HUES48 (cell line): ENCODE data around the gene CNOT2.

Source experiments
- H3K27ac ChIP-seq: one replicate; pipeline ENCODE4 v1.7.0; 2013; ENCODE audit warnings: low read depth, low read length, inconsistent platforms
- H3K27me3 ChIP-seq: 2 replicates; pipeline ENCODE4 v1.6.1; 2013; ENCODE audit warnings: mild to moderate bottlenecking, low read length; ENCODE audit not compliant: control insufficient read depth, insufficient read depth
- H3K36me3 ChIP-seq: 2 replicates; pipeline ENCODE4 v1.6.1; 2013; ENCODE audit warnings: low read length; ENCODE audit not compliant: control insufficient read depth, insufficient read depth
- H3K4me1 ChIP-seq: 2 replicates; pipeline ENCODE4 v1.6.1; 2013; ENCODE audit warnings: mild to moderate bottlenecking, low read length; ENCODE audit not compliant: control insufficient read depth, insufficient read depth
- H3K4me3 ChIP-seq: 2 replicates; pipeline ENCODE4 v1.5.1; 2013; ENCODE audit warnings: mild to moderate bottlenecking, low read depth, low read length
- H3K9ac ChIP-seq: 2 replicates; pipeline ENCODE4 v1.6.1; 2013; ENCODE audit warnings: mild to moderate bottlenecking, low read depth, low read length, moderate library complexity
- H3K9me3 ChIP-seq: 2 replicates; pipeline ENCODE4 v1.6.1; 2013; ENCODE audit warnings: low read length; ENCODE audit not compliant: control insufficient read depth, insufficient read depth

The CNOT2 gene

GRCh38 chr12:70338531-70338930 lies 95.3 kb downstream of the CNOT2 start:
- H3K4me1 ChIP-seq, result peaks cover 16% of the 10 kb centered on the region
- peaks cover 84% of the 10 kb centered on the region for H3K36me3 ChIP-seq
- H3K4me3 ChIP-seq, result no peak overlapping the region
- H3K27me3 ChIP-seq, result no peaks in the 10 kb centered on the region
- H3K27ac ChIP-seq, result no peak overlapping the region
- H3K9me3 ChIP-seq, result no peaks in the 10 kb centered on the region
- no peak overlapping the region for H3K9ac ChIP-seq

GRCh38 chr12:70351076-70351475 lies 107.8 kb downstream of the CNOT2 start:
- H3K9ac ChIP-seq, result no peak overlapping the region
- H3K27ac ChIP-seq, result no peak overlapping the region
- H3K9me3 ChIP-seq, result no peaks in the 10 kb centered on the region
- H3K36me3 ChIP-seq, result peaks cover 46% of the 10 kb centered on the region
- no peaks in the 10 kb centered on the region for H3K27me3 ChIP-seq
- H3K4me1 ChIP-seq, result no peaks in the 10 kb centered on the region
- H3K4me3 ChIP-seq, result no peak overlapping the region

GRCh38 chr12:70353780-70354660 lies 110.8 kb downstream of the CNOT2 start:
- Histone ChIP-seq H3K27ac (no peak overlapping the region), H3K9me3 (no peaks in the 10 kb centered on the region), H3K4me3 (no peak overlapping the region), H3K9ac (no peak overlapping the region), H3K27me3 (no peaks in the 10 kb centered on the region), H3K36me3 (peaks cover 27% of the 10 kb centered on the region), H3K4me1 (no peaks in the 10 kb centered on the region)

- H3K27me3 ChIP-seq, result no peaks in the 10 kb centered on the region
- 0 out of 2 replicates have a peak, but pooled peaks cover 1% of the 10 kb centered on the region for H3K4me1 ChIP-seq
Measured at GRCh38 chr12:70354787-70355186, 111.6 kb downstream of the CNOT2 start.

GRCh38 chr12:70355972-70356371 lies 112.7 kb downstream of the CNOT2 start:
- H3K9me3 ChIP-seq, result no peaks in the 10 kb centered on the region
- H3K4me3 ChIP-seq, result no peak overlapping the region
- H3K27me3 ChIP-seq, result no peaks in the 10 kb centered on the region
- no peak overlapping the region for H3K9ac ChIP-seq
- H3K27ac ChIP-seq, result no peak overlapping the region
- peaks cover 27% of the 10 kb centered on the region for H3K36me3 ChIP-seq
- peaks cover 13% of the 10 kb centered on the region for H3K4me1 ChIP-seq

More at GRCh38 chr12:70354787-70355186, 111.6 kb downstream of the CNOT2 start:
- peaks cover 27% of the 10 kb centered on the region for H3K36me3 ChIP-seq
- H3K27ac ChIP-seq, result no peak overlapping the region
- no peak overlapping the region for H3K4me3 ChIP-seq
- no peak overlapping the region for H3K9ac ChIP-seq
- H3K9me3 ChIP-seq, result no peaks in the 10 kb centered on the region

- H3K27me3 ChIP-seq, result peaks cover 9% of the 10 kb centered on the region
- no peak overlapping the region for H3K4me3 ChIP-seq
- no peaks in the 10 kb centered on the region for H3K9me3 ChIP-seq
- H3K9ac ChIP-seq, result no peak overlapping the region
- H3K27ac ChIP-seq, result no peak overlapping the region
- H3K36me3 ChIP-seq, result peaks cover 5% of the 10 kb centered on the region
- peaks cover 18% of the 10 kb centered on the region for H3K4me1 ChIP-seq
Measured at GRCh38 chr12:70359458-70360197, 116.4 kb downstream of the CNOT2 start.

- no peaks in the 10 kb centered on the region for H3K9me3 ChIP-seq
Measured at GRCh38 chr12:70360218-70360617, 117.0 kb downstream of the CNOT2 start.

GRCh38 chr12:70364695-70365397 lies 121.6 kb downstream of the CNOT2 start:
- peak overlapping the region; percentile 78 for H3K4me3 ChIP-seq
- peaks cover 27% of the 10 kb centered on the region for H3K27me3 ChIP-seq
- no peak overlapping the region for H3K27ac ChIP-seq
- peaks cover 27% of the 10 kb centered on the region for H3K4me1 ChIP-seq
- H3K9ac ChIP-seq, result no peak overlapping the region
- H3K9me3 ChIP-seq, result no peaks in the 10 kb centered on the region
- no peaks in the 10 kb centered on the region for H3K36me3 ChIP-seq

More at GRCh38 chr12:70360218-70360617, 117.0 kb downstream of the CNOT2 start:
- H3K36me3 ChIP-seq, result no peaks in the 10 kb centered on the region
- H3K27me3 ChIP-seq, result peaks cover 15% of the 10 kb centered on the region
- H3K9ac ChIP-seq, result no peak overlapping the region
- H3K27ac ChIP-seq, result peak overlapping the region; percentile 49
- peaks cover 22% of the 10 kb centered on the region for H3K4me1 ChIP-seq
- peak overlapping the region; percentile 8; the same call in 1 of the 2 replicates for H3K4me3 ChIP-seq

GRCh38 chr12:70365398-70365647 lies 122.1 kb downstream of the CNOT2 start:
- Histone ChIP-seq H3K27ac (no peak overlapping the region), H3K27me3 (peaks cover 27% of the 10 kb centered on the region), H3K4me1 (peaks cover 23% of the 10 kb centered on the region), H3K9ac (no peak overlapping the region; the same call in 1 of the 2 replicates), H3K4me3 (peak overlapping the region; percentile 78), H3K9me3 (no peaks in the 10 kb centered on the region), H3K36me3 (no peaks in the 10 kb centered on the region)

GRCh38 chr12:70365648-70366518 lies 122.7 kb downstream of the CNOT2 start, which contains the start of gene KCNMB4:
Gene KCNMB4 (plus strand): TSS chr12:70366290. CDS start chr12:70366735, 445 bp downstream.
- Histone ChIP-seq H3K9me3 (no peaks in the 10 kb centered on the region), H3K36me3 (no peaks in the 10 kb centered on the region), H3K9ac (peak within 1 kb of the TSS; percentile 41), H3K27me3 (peaks cover 27% of the 10 kb centered on the region), H3K4me3 (peak within 1 kb of the TSS; percentile 78), H3K4me1 (peaks cover 17% of the 10 kb centered on the region), H3K27ac (peak within 1 kb of the TSS; percentile 55)
